ENCODE results near the gene INTS3.

- TF ChIP-seq SUZ12 (IDR thresholded peaks at IDR 0.05; ENCODE audit: extremely low read depth, insufficient read depth, insufficient read length) (no peak), YY1 (IDR thresholded peaks at IDR 0.05; ENCODE audit: insufficient read depth, insufficient read length) (no peak), ZNF274 (IDR thresholded peaks at IDR 0.05; ENCODE audit: low read depth, low read length) (no peak)
Measured at GRCh38 chr1:153790966-153791647, 63.3 kb downstream of the INTS3 start.
